Adrenal gland (tissue), 5 donors: ENCODE measurements around the gene RSBN1.

ENCODE experiments used
- CTCF ChIP-seq, 6 experiments: fragments of 450-650 bp in 4 of 6; fragments of 200-600 bp in 2 of 6; sonication (generic) in 1 of 6; IDR thresholded peaks; 1 replicate in 5 of 6; 2 replicates in 1 of 6; pipeline versions ENCODE4 v1.5.1 to v1.8.0; 2016 to 2021; ENCODE audit warnings: antibody characterized with exemption in 6 of 6, mild to moderate bottlenecking in 2 of 6, moderate library complexity in 1 of 6
- POLR2A ChIP-seq, 2 donors: fragments of 450-650 bp; IDR thresholded peaks; one replicate each; pipeline ENCODE4 v1.6.1; 2017; ENCODE audit warnings: antibody characterized with exemption in 2 of 2, mild to moderate bottlenecking in 2 of 2, moderate library complexity in 1 of 2
- donor health status: DM: no; HTN: no; CAD: no.

- TF ChIP-seq POLR2A (IDR thresholded peaks at IDR 0.05): no peak
- TF ChIP-seq CTCF (IDR thresholded peaks at IDR 0.05): no peak
Observed at GRCh38 chr1:113859478-113860175, 47.4 kb upstream of the RSBN1 start.
